Testis (tissue), 5 donors: ENCODE measurements around the gene MCCD1. TPM values are rescaled to one million over a fixed set of nuclear protein-coding genes. Genes with fewer than 3 reads are reported as not detected.

Experiments
- DNase-seq: peaks from one replicate; pipeline ENCODE4 v3.0.0-alpha.2; 2019
- H3K27ac ChIP-seq, 2 donors: fragments of 200-600 bp; sonication (generic); one replicate each; pipeline ENCODE4 v1.5.1; 2019
- H3K27me3 ChIP-seq: fragments of 200-600 bp; sonication (generic); one replicate; pipeline ENCODE4 v1.5.1; 2019
- H3K36me3 ChIP-seq: fragments of 200-600 bp; sonication (generic); one replicate; pipeline ENCODE4 v1.5.1; 2017; ENCODE audit warnings: low read depth; ENCODE audit errors: missing control alignments
- H3K4me1 ChIP-seq: fragments of 200-600 bp; sonication (generic); one replicate; pipeline ENCODE4 v1.5.1; 2019
- H3K4me3 ChIP-seq, 2 donors: fragments of 200-600 bp; sonication (generic); one replicate each; pipeline ENCODE4 v1.5.1; 2017 to 2019
- H3K9me3 ChIP-seq: fragments of 200-600 bp; sonication (generic); one replicate; pipeline ENCODE4 v1.5.1; 2017
- POLR2A ChIP-seq: fragments of 450-650 bp; IDR thresholded peaks from one replicate; pipeline ENCODE4 v1.6.1; 2017; ENCODE audit warnings: antibody characterized with exemption, mild to moderate bottlenecking, moderate library complexity
- WGBS, 2 donors: methylation state at CpG; one replicate each; pipeline ENCODE4 v1.1.5; 2018; 5-methylcytosine and 5-hydroxymethylcytosine counted together
- intact Hi-C: fragments of 100-400 bp; cut with DNase I; formaldehyde crosslinking; loops from one replicate; pipeline ENCODE4 v1.15.1; 2023; ENCODE audit warnings: low total_unique reads
- long read RNA-seq, 2 donors: transcript quantifications; one replicate each; lab custom pipeline, GENCODE V29; 2026
- polyA plus RNA-seq: library from polyadenylated mRNA; stranded (reverse); fragments of 350-450 nt; fragmentation: Illumina TruSeq; extraction: RNeasy Lipid Tissue Mini Kit (QIAGEN cat#74804); gene quantifications from one replicate; pipeline ENCODE4 v1.2.3, GENCODE V29; 2014; ENCODE audit warnings: low read depth, low replicate concordance; ENCODE audit not compliant: insufficient read depth
- total RNA-seq, 2 donors: library from RNA; depleted of rRNA; stranded (reverse); fragments of >200 nt; gene quantifications; one replicate each; pipeline ENCODE4 v1.2.3, GENCODE V29; 2016
- TF ChIP-seq, protein P1 (sequence below), 3 experiments: fragments of 450-650 bp in 2 of 3; fragments of 200-600 bp in 1 of 3; sonication (generic) in 1 of 3; IDR thresholded peaks; one replicate each; pipeline ENCODE4 v1.5.1; 2016 to 2019; ENCODE audit warnings: antibody characterized with exemption in 3 of 3, mild to moderate bottlenecking in 2 of 3, moderate library complexity in 1 of 3

MCCD1 gene, protein sequence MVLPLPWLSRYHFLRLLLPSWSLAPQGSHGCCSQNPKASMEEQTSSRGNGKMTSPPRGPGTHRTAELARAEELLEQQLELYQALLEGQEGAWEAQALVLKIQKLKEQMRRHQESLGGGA
- total RNA-seq (not detected), polyA plus RNA-seq (not detected)
- long read RNA-seq, donor 1: 0 reads
- long read RNA-seq, donor 2, partial matches to known transcripts: 127 of 215 reads
- long read RNA-seq, donor 2, other reads (novel, unspliced or antisense): 87 of 215 reads

DNA sequence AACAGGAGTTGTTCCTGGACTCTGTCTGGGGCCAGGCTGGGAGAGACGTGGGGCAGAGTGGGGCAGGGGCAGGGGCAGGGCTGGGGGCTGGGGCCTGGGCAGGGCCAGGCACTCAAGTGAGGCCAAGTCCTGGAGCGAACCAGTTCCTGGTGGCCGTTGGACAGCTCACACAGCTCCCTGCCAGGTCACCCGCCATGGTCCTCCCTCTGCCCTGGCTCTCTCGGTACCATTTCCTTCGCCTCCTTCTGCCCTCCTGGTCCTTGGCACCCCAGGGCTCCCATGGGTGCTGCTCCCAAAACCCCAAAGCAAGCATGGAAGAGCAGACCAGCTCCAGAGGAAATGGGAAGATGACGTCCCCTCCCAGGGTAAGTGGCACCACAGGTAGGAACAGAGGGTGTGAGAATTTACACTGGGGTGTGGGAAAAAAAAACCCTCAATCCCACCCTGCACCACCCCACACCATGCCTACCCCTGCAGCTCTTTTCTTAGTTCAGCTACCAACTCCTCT is at the start of gene MCCD1:
Gene MCCD1, plus strand, starts transcription at position 142 of the 508 bp plus-strand sequence. Its CDS starts 53 bp downstream, at position 195.
- Histone ChIP-seq H3K9me3 (no peaks in the 10 kb centered on the region), H3K27me3 (no peaks in the 10 kb centered on the region), H3K4me1 (no peaks in the 10 kb centered on the region), H3K27ac (no peak within 1 kb of the TSS), H3K4me3 (no peak within 1 kb of the TSS), H3K36me3 (no peaks in the 10 kb centered on the region)
- no peak for DNase-seq
- 17 to 59% methylated on average over 1 to 7 of the region's 7 CpGs for WGBS, 2 donors
- intact Hi-C loops: no loop called here
- TF ChIP-seq, protein P1, sequence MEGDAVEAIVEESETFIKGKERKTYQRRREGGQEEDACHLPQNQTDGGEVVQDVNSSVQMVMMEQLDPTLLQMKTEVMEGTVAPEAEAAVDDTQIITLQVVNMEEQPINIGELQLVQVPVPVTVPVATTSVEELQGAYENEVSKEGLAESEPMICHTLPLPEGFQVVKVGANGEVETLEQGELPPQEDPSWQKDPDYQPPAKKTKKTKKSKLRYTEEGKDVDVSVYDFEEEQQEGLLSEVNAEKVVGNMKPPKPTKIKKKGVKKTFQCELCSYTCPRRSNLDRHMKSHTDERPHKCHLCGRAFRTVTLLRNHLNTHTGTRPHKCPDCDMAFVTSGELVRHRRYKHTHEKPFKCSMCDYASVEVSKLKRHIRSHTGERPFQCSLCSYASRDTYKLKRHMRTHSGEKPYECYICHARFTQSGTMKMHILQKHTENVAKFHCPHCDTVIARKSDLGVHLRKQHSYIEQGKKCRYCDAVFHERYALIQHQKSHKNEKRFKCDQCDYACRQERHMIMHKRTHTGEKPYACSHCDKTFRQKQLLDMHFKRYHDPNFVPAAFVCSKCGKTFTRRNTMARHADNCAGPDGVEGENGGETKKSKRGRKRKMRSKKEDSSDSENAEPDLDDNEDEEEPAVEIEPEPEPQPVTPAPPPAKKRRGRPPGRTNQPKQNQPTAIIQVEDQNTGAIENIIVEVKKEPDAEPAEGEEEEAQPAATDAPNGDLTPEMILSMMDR (IDR thresholded peaks at IDR 0.05): no peak
- TF ChIP-seq POLR2A: no peak

DNA sequence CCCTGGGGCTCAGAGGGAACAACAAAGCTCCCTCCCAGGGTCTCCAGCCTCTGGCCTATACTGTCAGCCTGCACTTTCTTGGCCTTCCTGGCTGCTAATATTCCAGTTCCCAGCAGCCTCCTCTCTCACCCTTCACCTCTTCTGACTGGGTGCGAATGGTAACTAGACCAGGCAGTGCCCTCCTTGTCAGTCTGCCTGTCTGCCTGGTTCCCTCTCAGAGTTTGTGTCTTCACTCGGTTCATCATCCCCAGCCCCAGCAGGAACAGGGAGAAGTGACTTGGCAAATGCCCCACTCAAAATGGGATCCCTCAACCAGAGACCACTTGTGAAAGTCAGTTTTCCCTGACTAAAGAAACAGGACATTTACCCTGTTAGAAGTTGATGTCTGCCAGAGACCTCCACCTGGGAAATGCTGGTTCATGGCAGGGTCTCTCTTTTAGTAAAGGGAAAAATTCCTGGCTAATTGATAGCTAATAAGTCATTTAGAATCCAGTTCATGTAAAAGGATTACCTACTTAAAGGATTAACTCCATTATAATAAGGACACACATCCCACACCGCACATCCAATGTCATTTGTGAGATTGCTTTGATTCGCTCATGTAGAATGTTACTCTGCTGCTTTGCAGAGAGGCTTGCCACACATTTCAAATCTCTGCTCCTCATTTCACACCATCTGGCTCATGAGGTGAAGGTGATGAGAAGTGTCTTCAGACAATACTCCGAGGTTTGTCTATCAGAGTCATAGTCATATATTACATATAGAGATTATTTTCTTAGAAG is 49.4 kb upstream of the MCCD1 start:
- no peaks in the 10 kb centered on the region for H3K27me3 ChIP-seq
- no peak for DNase-seq
- 85 to 91% methylated on average over 5 of the region's 5 CpGs for WGBS, 2 donors
- intact Hi-C loops: no loop called here
- no peak for TF ChIP-seq POLR2A
- TF ChIP-seq, protein P1 (IDR thresholded peaks at IDR 0.05): no peak
- no peak overlapping the region for H3K4me3 ChIP-seq
- H3K9me3 ChIP-seq: no peaks in the 10 kb centered on the region
- H3K36me3 ChIP-seq: no peaks in the 10 kb centered on the region
- H3K4me1 ChIP-seq: no peaks in the 10 kb centered on the region
- no peak overlapping the region for H3K27ac ChIP-seq

DNA sequence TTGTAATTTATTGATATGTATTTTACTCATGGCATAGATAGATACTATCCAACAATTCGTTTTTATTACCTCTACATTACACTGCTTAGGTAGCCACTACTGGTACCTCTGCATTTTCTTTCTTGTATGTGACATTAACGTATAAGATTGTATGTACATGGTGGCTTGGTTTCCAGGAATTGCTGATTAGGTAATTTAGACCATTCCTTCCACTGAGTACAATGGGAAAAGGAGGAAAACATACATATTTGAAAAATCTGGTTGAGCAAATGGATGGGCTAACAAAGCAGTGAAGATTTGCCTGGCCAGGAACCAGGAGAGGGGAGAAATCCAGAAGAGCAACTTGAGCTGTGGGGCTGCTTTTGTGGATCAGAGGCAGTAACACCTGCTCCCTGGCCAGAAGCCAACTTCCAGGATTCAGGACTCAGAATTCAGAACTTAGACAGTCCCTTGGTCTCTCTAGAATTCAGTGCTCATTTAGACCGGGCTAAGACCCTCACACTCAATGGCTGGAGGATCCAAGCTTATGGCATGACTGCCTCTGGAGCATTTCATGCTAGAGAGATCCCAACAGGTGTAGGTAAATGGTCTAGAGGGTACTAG is 48.7 kb upstream of the MCCD1 start:
- H3K4me1 ChIP-seq: no peaks in the 10 kb centered on the region
- H3K36me3 ChIP-seq: no peaks in the 10 kb centered on the region
- intact Hi-C loops: no loop called here
- TF ChIP-seq, protein P1 (IDR thresholded peaks at IDR 0.05): no peak
- no peak for TF ChIP-seq POLR2A
- WGBS, 2 donors: 58 to 70% methylated on average over 3 of the region's 3 CpGs
- DNase-seq: no peak
- H3K27me3 ChIP-seq: no peaks in the 10 kb centered on the region
- no peak overlapping the region for H3K27ac ChIP-seq
- no peak overlapping the region for H3K4me3 ChIP-seq
- no peaks in the 10 kb centered on the region for H3K9me3 ChIP-seq

DNA sequence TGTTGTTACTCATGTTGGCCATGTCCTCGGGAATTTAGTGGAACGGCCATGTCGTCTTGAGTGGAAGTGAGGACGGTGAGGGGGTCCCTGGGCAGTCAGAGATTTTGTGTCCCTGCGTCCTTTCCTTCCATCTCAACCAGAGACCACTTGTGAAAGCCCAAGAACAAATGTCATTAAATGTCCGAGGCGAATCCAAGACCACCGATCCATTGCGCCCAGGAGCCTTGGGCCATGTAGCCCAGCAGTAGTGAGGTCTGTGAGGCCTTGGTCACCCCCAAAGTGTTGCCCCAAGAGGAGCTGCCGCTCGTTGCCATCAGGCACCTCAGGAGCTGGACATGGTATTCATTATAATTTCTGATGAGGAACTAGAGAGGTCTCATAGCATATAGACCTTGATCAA is 48.2 kb upstream of the MCCD1 start:
- H3K27ac ChIP-seq: no peak overlapping the region
- no peak for DNase-seq
- 84 to 86% methylated on average over 6 to 11 of the region's 11 CpGs for WGBS, 2 donors
- no peaks in the 10 kb centered on the region for H3K9me3 ChIP-seq
- H3K27me3 ChIP-seq: no peaks in the 10 kb centered on the region
- no peak overlapping the region for H3K4me3 ChIP-seq
- no peaks in the 10 kb centered on the region for H3K36me3 ChIP-seq
- TF ChIP-seq POLR2A: no peak
- TF ChIP-seq, protein P1 (IDR thresholded peaks at IDR 0.05): no peak
- intact Hi-C loops: no loop called here
- no peaks in the 10 kb centered on the region for H3K4me1 ChIP-seq
